GM18858 (cell line): ENCODE data around the gene NFIL3.
A peak's percentile ranks its signal among the peaks of the same experiment; 100 is the strongest.
"Not testable (repeated sequence)": the region's sequence is repeated elsewhere in the genome, so short reads cannot be mapped to it uniquely, and the experiment has no call there.

Experiments
- ATAC-seq: cut with Tn5 transposase; IDR thresholded peaks from one replicate; pipeline ENCODE4 v1.9.1; 2021; ENCODE audit not compliant: unreplicated experiment

NFIL3 gene

DNA sequence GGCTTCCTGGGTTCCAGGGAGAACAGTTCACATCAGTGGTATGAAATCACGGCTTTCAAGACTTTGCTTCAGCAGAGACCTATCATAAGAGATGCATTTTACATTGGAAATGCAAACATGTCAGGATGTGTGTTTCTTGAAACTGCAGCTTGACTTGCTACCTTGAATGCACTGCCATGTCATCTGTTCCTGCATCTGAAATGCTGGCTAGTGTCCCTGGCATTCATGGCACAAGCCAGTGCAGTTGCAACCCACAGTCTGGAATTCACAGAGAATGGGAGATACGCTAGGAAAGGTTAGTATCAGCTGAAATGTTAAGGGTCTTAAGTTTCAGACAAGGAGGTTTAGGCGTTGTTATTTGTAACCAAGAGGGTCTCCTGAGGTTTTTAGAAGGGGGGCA, 24.7 kb downstream of the NFIL3 start:
- no peak for ATAC-seq

GRCh38 chr9:91395553-91396471, 27.8 kb downstream of the NFIL3 start:
- no peak for ATAC-seq

- ATAC-seq, result no peak
These were observed 28.5 kb downstream of the NFIL3 start for GRCh38 chr9:91395106-91395552.

- ATAC-seq, result no peak
These were observed 29.8 kb downstream of the NFIL3 start for GRCh38 chr9:91393826-91394225.

DNA sequence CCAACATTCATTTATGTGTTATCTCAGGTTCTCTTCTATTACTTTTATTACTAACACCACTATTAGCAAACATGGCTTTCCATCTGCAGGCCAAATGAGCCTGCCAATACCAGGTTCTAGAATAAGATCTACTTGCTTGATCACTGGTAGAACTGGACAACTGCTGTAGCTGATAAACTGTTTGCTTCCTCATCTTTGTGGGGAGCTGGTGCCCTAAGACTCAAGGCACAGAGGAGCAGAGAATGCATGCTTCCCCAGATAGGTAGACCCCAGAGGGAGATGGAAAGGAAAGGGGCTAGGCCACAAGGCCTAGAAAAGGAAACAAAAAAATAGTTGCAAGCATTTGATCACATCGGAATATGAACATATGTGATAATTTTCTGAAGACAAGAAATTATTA, 31.2 kb downstream of the NFIL3 start:
- no peak for ATAC-seq

- ATAC-seq, result no peak
These were observed 31.8 kb downstream of the NFIL3 start for GRCh38 chr9:91391818-91392217.

- no peak for ATAC-seq
These were observed 32.2 kb downstream of the NFIL3 start for GRCh38 chr9:91391412-91391811.

DNA sequence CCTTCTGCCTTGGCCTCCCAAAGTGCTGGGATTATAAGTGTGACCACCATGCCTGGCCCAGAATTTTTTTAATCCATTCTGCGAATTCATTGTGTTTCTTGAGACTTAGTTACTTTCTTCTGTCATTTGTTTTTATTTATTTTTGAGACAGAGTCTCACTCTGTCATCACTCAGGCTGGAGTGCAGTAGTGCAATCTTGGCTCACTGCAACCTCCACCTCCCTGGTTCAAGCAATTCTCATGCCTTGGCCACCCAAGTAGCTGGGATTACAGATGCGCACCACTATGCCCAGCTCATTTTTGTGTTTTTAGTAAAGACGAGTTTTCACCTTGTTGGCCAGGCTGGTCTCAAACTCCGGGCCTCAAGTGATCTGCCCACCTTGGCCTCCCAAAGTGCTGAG, 33.9 kb downstream of the NFIL3 start:
- not testable (repeated sequence) for ATAC-seq

DNA sequence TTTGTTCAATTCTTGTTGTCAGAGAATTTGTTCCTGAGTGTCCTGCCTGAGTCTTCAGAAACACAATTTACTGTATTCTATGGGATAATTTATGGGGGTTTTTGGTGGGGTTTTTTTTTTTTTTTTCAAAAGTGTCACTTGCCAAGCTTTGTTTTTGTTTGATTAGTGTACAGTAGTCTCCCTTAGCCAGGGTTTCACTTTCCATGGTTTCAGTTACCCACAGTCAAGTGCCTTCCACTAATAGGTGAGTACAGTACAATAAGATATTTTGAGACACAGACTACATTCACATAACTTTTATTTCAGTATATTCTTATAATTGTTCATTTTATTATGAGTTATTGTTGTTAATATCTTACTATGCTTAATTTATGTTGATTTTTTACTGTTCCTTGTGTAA, 36.9 kb downstream of the NFIL3 start:
- no peak for ATAC-seq

- no peak for ATAC-seq
These were observed 38.7 kb downstream of the NFIL3 start for GRCh38 chr9:91384954-91385353.

DNA sequence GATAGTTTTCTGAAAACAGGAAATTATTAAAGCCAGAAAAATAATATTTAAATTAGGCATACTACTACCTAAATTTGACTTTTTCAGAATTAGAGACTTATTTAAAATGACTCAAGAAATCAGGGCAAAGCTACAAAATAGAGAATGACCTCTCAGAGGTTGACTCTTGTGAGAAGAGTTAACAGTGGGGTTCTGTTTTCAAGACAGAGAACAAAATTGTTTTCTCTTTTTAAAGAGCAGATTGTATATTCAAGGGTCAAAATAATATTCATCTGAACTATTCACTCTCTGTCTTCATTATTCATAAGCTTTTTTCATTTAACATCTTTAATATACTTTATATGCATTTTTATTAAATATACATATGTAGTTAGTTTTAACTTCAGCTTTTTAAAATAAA, 40.1 kb downstream of the NFIL3 start:
- no peak for ATAC-seq

DNA sequence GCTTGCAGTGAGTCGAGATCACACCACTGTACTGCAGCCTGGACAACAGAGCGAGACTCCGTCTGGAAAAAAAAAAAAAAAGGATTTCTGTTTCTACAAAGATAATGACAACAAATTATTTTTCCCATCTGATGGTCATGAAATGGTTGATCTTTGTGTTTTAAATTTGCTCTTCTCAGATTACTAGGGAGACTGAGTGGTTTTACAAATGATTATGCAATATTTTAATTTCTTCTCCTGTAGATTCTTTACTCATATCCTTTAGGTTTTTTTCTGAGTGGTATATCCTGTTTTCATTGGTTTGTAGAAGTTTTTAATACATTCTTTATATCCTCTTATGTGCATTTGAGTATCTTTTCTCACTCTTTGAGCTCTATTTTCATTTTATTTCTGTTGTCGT, 41.3 kb downstream of the NFIL3 start:
- ATAC-seq, result no peak

DNA sequence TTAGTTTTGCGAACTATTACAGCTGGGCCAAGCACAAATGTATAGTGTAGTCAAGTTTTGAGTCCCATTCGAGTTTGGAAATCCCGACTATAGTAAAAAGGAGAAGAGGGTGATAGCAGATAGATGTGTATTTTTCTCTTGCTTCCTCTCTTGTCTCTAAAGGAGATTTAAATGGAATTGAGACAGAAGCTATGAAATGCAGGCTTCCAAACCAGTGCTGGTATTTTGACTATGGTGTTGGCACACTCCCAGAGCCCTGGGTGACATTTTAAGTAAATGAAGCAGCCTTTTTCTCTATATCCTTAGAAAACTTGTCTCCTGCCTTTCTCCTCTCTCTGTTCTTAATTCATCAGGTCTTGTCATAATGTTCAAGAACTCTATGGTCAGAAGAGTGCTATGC, 44.2 kb downstream of the NFIL3 start:
- no peak for ATAC-seq

DNA sequence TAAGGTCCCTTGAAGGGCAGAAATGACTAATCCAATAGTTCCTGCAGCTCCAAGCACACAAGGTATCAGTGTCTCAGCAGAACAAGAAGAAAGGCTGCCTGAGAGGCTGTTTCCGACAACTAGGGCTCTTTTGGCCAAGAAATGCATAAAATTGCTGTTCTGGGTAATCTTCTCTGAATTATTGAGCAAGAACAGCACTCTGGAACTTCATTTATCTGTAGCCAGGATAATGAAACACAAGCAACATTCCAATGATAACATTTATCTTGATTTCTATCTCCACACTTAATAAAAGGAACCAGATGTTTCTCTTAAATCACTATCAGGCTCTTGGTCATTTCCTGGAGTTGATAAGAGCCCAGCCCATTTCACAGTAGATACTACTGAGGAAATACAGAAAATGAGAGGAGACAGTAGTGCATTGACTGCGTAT, 44.9 kb downstream of the NFIL3 start:
- ATAC-seq, result no peak

- not testable (repeated sequence) for ATAC-seq
These were observed 45.6 kb downstream of the NFIL3 start for GRCh38 chr9:91378054-91378453.

DNA sequence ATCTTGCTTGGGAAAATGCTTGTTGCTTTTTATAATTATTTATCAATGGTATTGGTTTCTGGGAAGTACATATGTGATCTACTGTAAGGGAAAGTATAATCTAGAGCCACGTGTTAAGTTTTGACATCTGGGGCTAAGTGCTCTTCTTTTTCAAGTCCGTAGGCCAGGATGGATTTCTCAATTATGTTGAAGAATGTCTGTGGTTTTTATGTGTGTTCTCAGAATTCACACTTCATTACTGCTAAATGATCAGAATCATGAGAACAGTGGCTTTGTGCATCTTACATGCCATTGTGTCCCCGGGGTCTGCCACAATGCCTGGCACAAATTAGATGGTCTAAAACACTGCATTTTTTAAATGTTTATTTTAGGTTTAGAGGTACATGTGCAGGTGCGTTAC, 47.4 kb downstream of the NFIL3 start:
- ATAC-seq, result no peak

- no peak for ATAC-seq
These were observed 48.7 kb downstream of the NFIL3 start for GRCh38 chr9:91374939-91375338.

GRCh38 chr9:91371894-91372293, 51.7 kb downstream of the NFIL3 start:
- ATAC-seq, result no peak

DNA sequence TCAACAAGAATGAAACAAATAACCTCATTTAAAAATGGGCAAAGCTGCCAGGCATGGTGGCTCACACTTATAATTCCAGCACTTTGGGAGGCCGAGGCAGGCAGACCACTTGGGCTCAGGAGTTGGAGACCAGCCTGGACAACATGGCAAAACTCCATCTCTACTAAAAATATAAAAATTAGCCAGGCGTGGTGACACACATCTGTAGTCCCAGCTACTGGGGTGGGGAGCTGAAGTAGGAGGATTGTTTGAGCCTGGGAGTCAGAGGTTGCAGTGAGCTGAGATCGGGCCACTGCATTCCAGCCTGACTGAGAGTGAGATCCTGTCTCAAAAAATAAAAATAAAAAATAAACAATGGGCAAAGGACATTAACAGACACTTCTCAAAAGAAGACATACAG, 53.6 kb downstream of the NFIL3 start:
- ATAC-seq, result not testable (repeated sequence)

- no peak for ATAC-seq
These were observed 58.9 kb downstream of the NFIL3 start for GRCh38 chr9:91364702-91365101.

- ATAC-seq, result no peak
These were observed 59.6 kb downstream of the NFIL3 start for GRCh38 chr9:91364005-91364404.

GRCh38 chr9:91362051-91362611, 61.5 kb downstream of the NFIL3 start:
- ATAC-seq, result peak; percentile 15
